Lower leg skin (tissue), 4 donors: ENCODE data around the gene GFOD2. TPM values are rescaled to one million over a fixed set of nuclear protein-coding genes. Genes with fewer than 3 reads are reported as not detected.

ENCODE experiments used
- DNase-seq, 2 donors: peaks; one replicate each; pipeline ENCODE4 v3.0.0-alpha.2; 2019; ENCODE audit warnings: low spot score in 2 of 2
- H3K4me3 ChIP-seq: fragments of 200-600 bp; sonication (generic); 2 replicates; pipeline ENCODE4 v1.5.1; 2017; ENCODE audit warnings: mild to moderate bottlenecking, low read depth; ENCODE audit not compliant: poor library complexity, severe bottlenecking
- CTCF ChIP-seq, 3 donors: fragments of 450-650 bp; IDR thresholded peaks; one replicate each; pipeline ENCODE4 v1.5.1; 2016; ENCODE audit warnings: antibody characterized with exemption in 3 of 3, mild to moderate bottlenecking in 3 of 3, moderate library complexity in 2 of 3
- POLR2A ChIP-seq, 2 donors: fragments of 450-650 bp; IDR thresholded peaks; one replicate each; pipeline ENCODE4 v1.6.1; 2016 to 2017; ENCODE audit warnings: antibody characterized with exemption in 2 of 2, mild to moderate bottlenecking in 1 of 2, moderate library complexity in 1 of 2
- WGBS, 2 donors: methylation state at CpG; one replicate each; pipeline ENCODE4 v1.1.5; 2018; 5-methylcytosine and 5-hydroxymethylcytosine counted together
- intact Hi-C: fragments of 100-400 bp; cut with DNase I; formaldehyde crosslinking; loops from one replicate; pipeline ENCODE4 v1.15.0; 2023; ENCODE audit warnings: low total_unique reads
- total RNA-seq, 4 donors: library from RNA; depleted of rRNA; stranded (reverse); fragments of >200 nt; gene quantifications; one replicate each; pipeline ENCODE4 v1.1.0, GENCODE V29; 2016

The GFOD2 gene
- total RNA-seq, 4 donors from 2014 or later, result 31.7 to 41.4 (median 33.5) TPM

GRCh38 chr16:67714522-67714921, 4.6 kb downstream of the GFOD2 start:
- 67 to 81% methylated on average over 1 of the region's 1 CpG for WGBS, 2 donors
- intact Hi-C loops, result no loop called here
- no peak for DNase-seq
- TF ChIP-seq POLR2A (IDR thresholded peaks at IDR 0.05), result no peak
- no peak for TF ChIP-seq CTCF (IDR thresholded peaks at IDR 0.05)
- H3K4me3 ChIP-seq, result no peak overlapping the region

- no peak overlapping the region for H3K4me3 ChIP-seq
- DNase-seq, result no peak
- 79 to 88% methylated on average over 5 of the region's 5 CpGs for WGBS, 2 donors
- intact Hi-C loops, result no loop called here
- no peak for TF ChIP-seq CTCF (IDR thresholded peaks at IDR 0.05)
- TF ChIP-seq POLR2A (IDR thresholded peaks at IDR 0.05), result no peak
Measured at GRCh38 chr16:67713647-67714273, 5.4 kb downstream of the GFOD2 start.

GRCh38 chr16:67710607-67711006, 8.5 kb downstream of the GFOD2 start:
- intact Hi-C loops, result no loop called here
- no peak overlapping the region for H3K4me3 ChIP-seq
- no peak for DNase-seq
- 89 to 93% methylated on average over 6 of the region's 6 CpGs for WGBS, 2 donors
- TF ChIP-seq CTCF (IDR thresholded peaks at IDR 0.05), result no peak
- TF ChIP-seq POLR2A (IDR thresholded peaks at IDR 0.05), result no peak

- DNase-seq, result no peak
- TF ChIP-seq POLR2A (IDR thresholded peaks at IDR 0.05), result no peak
- TF ChIP-seq CTCF (IDR thresholded peaks at IDR 0.05), result no peak
- H3K4me3 ChIP-seq, result no peak overlapping the region
- intact Hi-C loops, result no loop called here
- 96 to 97% methylated on average over 1 of the region's 1 CpG for WGBS, 2 donors
Measured at GRCh38 chr16:67709050-67709449, 10.1 kb downstream of the GFOD2 start.

GRCh38 chr16:67708368-67708771, 10.7 kb downstream of the GFOD2 start:
- TF ChIP-seq CTCF (IDR thresholded peaks at IDR 0.05) (no peak), POLR2A (IDR thresholded peaks at IDR 0.05) (no peak)
- intact Hi-C loops, result no loop called here
- WGBS, 2 donors, result 30 to 32% methylated on average over 2 of the region's 2 CpGs
- H3K4me3 ChIP-seq, result no peak overlapping the region
- no peak for DNase-seq

GRCh38 chr16:67707790-67708189, 11.3 kb downstream of the GFOD2 start:
- intact Hi-C loops, result no loop called here
- WGBS, 2 donors, result 97% methylated on average over 5 of the region's 5 CpGs
- no peak for DNase-seq
- H3K4me3 ChIP-seq, result no peak overlapping the region
- TF ChIP-seq POLR2A (IDR thresholded peaks at IDR 0.05) (no peak), CTCF (IDR thresholded peaks at IDR 0.05) (no peak)
